ENCODE results near the gene GRPR.

DNA sequence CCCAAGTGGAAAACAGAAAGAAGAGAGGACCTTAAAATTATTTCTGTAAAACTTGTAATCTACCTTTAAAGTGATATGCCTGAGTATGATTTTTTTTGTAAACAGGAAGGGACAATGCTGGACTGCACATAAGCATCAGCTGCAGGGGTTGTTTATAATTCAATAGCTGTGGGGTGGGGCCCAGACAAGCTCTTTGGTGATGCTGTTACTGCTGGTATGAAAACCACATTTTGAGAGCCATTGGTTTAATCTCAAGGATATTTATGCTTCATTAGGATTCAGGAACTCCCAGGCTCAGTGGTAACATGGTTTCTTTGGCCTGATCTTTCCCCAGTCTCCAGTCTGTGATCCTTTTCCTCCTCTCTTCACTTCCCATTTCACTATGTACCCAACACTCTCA, 34.3 kb upstream of the GRPR start:
- no peak for TF ChIP-seq POLR2AphosphoS5 (IDR thresholded peaks at IDR 0.05; ENCODE audit: insufficient read depth in 1 of 2, low read depth in 1 of 2)
- TF ChIP-seq, protein P1, sequence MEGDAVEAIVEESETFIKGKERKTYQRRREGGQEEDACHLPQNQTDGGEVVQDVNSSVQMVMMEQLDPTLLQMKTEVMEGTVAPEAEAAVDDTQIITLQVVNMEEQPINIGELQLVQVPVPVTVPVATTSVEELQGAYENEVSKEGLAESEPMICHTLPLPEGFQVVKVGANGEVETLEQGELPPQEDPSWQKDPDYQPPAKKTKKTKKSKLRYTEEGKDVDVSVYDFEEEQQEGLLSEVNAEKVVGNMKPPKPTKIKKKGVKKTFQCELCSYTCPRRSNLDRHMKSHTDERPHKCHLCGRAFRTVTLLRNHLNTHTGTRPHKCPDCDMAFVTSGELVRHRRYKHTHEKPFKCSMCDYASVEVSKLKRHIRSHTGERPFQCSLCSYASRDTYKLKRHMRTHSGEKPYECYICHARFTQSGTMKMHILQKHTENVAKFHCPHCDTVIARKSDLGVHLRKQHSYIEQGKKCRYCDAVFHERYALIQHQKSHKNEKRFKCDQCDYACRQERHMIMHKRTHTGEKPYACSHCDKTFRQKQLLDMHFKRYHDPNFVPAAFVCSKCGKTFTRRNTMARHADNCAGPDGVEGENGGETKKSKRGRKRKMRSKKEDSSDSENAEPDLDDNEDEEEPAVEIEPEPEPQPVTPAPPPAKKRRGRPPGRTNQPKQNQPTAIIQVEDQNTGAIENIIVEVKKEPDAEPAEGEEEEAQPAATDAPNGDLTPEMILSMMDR (IDR thresholded peaks at IDR 0.05), result no peak

Measured in vagina (tissue), 2 donors.